Measurements from ENCODE around the gene ODAD4.
A peak's percentile ranks its signal among the peaks of the same experiment; 100 is the strongest.

Gene ODAD4

GRCh38 chr17:41941168-41941567 lies 10.8 kb downstream of the ODAD4 start:
- DNase-seq (ENCODE audit: low spot score), result no peak

GRCh38 chr17:41942626-41943373 lies 12.4 kb downstream of the ODAD4 start:
- no peak for DNase-seq (ENCODE audit: low spot score)

- DNase-seq (ENCODE audit: low spot score), result no peak
These were observed 13.1 kb downstream of the ODAD4 start for GRCh38 chr17:41943492-41943891.

GRCh38 chr17:41944943-41945342 lies 14.5 kb downstream of the ODAD4 start:
- no peak for DNase-seq (ENCODE audit: low spot score)

GRCh38 chr17:41948762-41949460 lies 18.5 kb downstream of the ODAD4 start:
- DNase-seq (ENCODE audit: low spot score), result no peak

GRCh38 chr17:41956522-41956921 lies 26.1 kb downstream of the ODAD4 start:
- no peak for DNase-seq (ENCODE audit: low spot score)

GRCh38 chr17:41957031-41957868 lies 26.8 kb downstream of the ODAD4 start:
- DNase-seq (ENCODE audit: low spot score), result peak; percentile 53

GRCh38 chr17:41957869-41958439 lies 27.5 kb downstream of the ODAD4 start:
- DNase-seq (ENCODE audit: low spot score), result no peak

GRCh38 chr17:41959030-41959335 lies 28.6 kb downstream of the ODAD4 start:
- no peak for DNase-seq (ENCODE audit: low spot score)

GRCh38 chr17:41959336-41960095 lies 29.1 kb downstream of the ODAD4 start:
- DNase-seq (ENCODE audit: low spot score), result peak; percentile 74

GRCh38 chr17:41962111-41962510 lies 31.7 kb downstream of the ODAD4 start:
- no peak for DNase-seq (ENCODE audit: low spot score)

GRCh38 chr17:41962768-41963434 lies 32.5 kb downstream of the ODAD4 start:
- DNase-seq (ENCODE audit: low spot score), result peak; percentile 86

- peak; percentile 89 for DNase-seq (ENCODE audit: low spot score)
These were observed 35.5 kb downstream of the ODAD4 start for GRCh38 chr17:41965694-41966462.

GRCh38 chr17:41966463-41967140 lies 36.2 kb downstream of the ODAD4 start, which contains the start of gene CNP:
CNP (plus strand) TSS chr17:41966795; CDS start chr17:41966885, 90 bp downstream.
- peak; percentile 92 for DNase-seq (ENCODE audit: low spot score)

- no peak for DNase-seq (ENCODE audit: low spot score)
These were observed 36.9 kb downstream of the ODAD4 start for GRCh38 chr17:41967141-41967920.

GRCh38 chr17:41967921-41968578 lies 37.6 kb downstream of the ODAD4 start:
- no peak for DNase-seq (ENCODE audit: low spot score)

GRCh38 chr17:41968676-41969075 lies 38.3 kb downstream of the ODAD4 start:
- DNase-seq (ENCODE audit: low spot score), result no peak

GRCh38 chr17:41970901-41971331 lies 40.5 kb downstream of the ODAD4 start:
- DNase-seq (ENCODE audit: low spot score), result no peak
